NB4 (cell line): ENCODE results near the gene ATP11C.

Source experiments
- CTCF ChIP-seq: IDR thresholded peaks from one replicate; pipeline ENCODE4 v1.5.1; 2012; ENCODE audit warnings: low read depth, low read length
- MYC ChIP-seq: IDR thresholded peaks from 2 replicates; pipeline ENCODE4 v1.6.1; 2011; ENCODE audit warnings: low read depth, low read length
- POLR2A ChIP-seq: IDR thresholded peaks from 2 replicates; pipeline ENCODE4 v1.6.1; 2011; ENCODE audit warnings: mild to moderate bottlenecking; ENCODE audit not compliant: insufficient read length; ENCODE audit errors: extremely low read depth

GRCh38 chrX:139850968-139851367 lies 81.9 kb downstream of the ATP11C start:
- TF ChIP-seq CTCF (no peak), POLR2A (no peak), MYC (no peak)
